Colonic mucosa (tissue), 4 donors: ENCODE data around the gene LRCH3. TPM values are rescaled to one million over a fixed set of nuclear protein-coding genes. Genes with fewer than 3 reads are reported as not detected.

Experiments used
- DNase-seq: peaks from one replicate; pipeline ENCODE4 v3.0.0-alpha.2; 2020
- H3K27ac ChIP-seq: fragments of 200-600 bp; one replicate; pipeline ENCODE4 v1.8.0; 2021
- H3K27me3 ChIP-seq: fragments of 200-600 bp; one replicate; pipeline ENCODE4 v1.8.0; 2021
- H3K36me3 ChIP-seq: fragments of 200-600 bp; one replicate; pipeline ENCODE4 v1.8.0; 2021
- H3K4me1 ChIP-seq: fragments of 200-600 bp; one replicate; pipeline ENCODE4 v1.8.0; 2021; ENCODE audit warnings: mild to moderate bottlenecking
- H3K4me3 ChIP-seq: fragments of 200-600 bp; one replicate; pipeline ENCODE4 v1.8.0; 2021
- H3K9ac ChIP-seq, 2 donors: one replicate each; pipeline ENCODE4 v1.7.0; 2013; ENCODE audit warnings: control low read depth in 2 of 2, low read depth in 2 of 2, low read length in 2 of 2
- H3K9me3 ChIP-seq: fragments of 200-600 bp; one replicate; pipeline ENCODE4 v1.8.0; 2021
- intact Hi-C: fragments of 100-400 bp; cut with DNase I; formaldehyde crosslinking; loops from one replicate; pipeline ENCODE4 v1.14.1; 2022
- total RNA-seq, 2 donors: library from RNA; stranded (reverse); fragmentation: NEBNext Ultra II Directional in 1 of 2; extraction: Animal tissue kit (Norgen Biotek cat#: 25700) in 1 of 2; gene quantifications; one replicate each; pipeline ENCODE4 v1.2.1, GENCODE V29; 2021
- TF ChIP-seq, protein P1 (sequence below): fragments of 200-600 bp; IDR thresholded peaks from one replicate; pipeline ENCODE4 v1.8.0; 2022; ENCODE audit warnings: antibody characterized with exemption, mild to moderate bottlenecking
- donor health status: healthy.
- donor health status: DM: no; HTN: no; CAD: no.
- donor health status: DM: no; HTN: no; CAD: no.

Gene LRCH3
- 10 to 100 TPM; 33.5 to 34.9 TPM for total RNA-seq

DNA sequence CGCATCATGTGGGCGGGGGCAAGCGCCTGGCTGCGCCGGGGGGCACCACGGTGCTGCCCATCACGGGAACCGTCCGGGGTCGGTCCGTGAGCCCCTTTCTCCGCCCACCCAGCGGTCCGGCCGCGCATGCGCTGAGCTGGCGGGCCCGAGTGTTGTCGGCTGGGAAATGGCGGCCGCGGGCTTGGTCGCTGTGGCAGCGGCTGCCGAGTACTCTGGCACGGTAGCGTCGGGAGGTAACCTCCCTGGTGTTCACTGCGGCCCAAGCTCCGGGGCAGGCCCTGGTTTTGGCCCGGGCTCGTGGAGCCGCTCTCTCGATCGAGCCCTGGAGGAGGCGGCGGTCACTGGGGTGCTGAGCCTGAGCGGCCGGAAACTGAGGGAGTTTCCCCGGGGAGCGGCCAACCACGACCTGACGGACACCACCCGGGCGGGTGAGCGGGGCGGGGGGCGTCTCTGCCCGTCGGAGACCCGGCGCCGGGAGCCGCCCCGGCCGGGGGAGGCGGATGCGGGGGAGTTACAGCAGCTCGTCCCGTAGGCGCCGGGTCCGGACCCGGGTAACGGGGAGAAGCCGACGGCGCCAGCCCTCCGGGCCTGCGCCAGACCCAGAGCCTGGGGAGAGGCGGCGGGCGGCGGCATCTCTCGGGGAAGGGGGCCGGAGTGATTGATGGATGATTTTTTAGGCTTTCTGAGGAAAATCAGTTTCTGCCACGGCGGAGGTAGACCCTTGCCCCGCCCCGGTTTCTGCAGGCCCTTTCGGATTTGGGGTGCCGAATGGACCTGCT lies at the start of gene LRCH3:
TSS of gene LRCH3 (plus strand) at position 142 of the 779 bp plus-strand sequence. CDS start at position 167, 25 bp downstream.
- intact Hi-C loops, result loop anchor here (10.0 kb wide), 1 partner anchor 53 kb away; no protein-coding TSS in a partner anchor
- H3K9ac ChIP-seq, result peak within 1 kb of the TSS; percentile 87 to 95
- peak; percentile 78 for DNase-seq
- peaks cover 7% of the 10 kb centered on the region for H3K4me1 ChIP-seq
- H3K27me3 ChIP-seq, result no peaks in the 10 kb centered on the region
- H3K27ac ChIP-seq, result peak within 1 kb of the TSS; percentile 89
- peak within 1 kb of the TSS; percentile 88 for H3K4me3 ChIP-seq
- H3K36me3 ChIP-seq, result no peaks in the 10 kb centered on the region
- TF ChIP-seq, protein P1, sequence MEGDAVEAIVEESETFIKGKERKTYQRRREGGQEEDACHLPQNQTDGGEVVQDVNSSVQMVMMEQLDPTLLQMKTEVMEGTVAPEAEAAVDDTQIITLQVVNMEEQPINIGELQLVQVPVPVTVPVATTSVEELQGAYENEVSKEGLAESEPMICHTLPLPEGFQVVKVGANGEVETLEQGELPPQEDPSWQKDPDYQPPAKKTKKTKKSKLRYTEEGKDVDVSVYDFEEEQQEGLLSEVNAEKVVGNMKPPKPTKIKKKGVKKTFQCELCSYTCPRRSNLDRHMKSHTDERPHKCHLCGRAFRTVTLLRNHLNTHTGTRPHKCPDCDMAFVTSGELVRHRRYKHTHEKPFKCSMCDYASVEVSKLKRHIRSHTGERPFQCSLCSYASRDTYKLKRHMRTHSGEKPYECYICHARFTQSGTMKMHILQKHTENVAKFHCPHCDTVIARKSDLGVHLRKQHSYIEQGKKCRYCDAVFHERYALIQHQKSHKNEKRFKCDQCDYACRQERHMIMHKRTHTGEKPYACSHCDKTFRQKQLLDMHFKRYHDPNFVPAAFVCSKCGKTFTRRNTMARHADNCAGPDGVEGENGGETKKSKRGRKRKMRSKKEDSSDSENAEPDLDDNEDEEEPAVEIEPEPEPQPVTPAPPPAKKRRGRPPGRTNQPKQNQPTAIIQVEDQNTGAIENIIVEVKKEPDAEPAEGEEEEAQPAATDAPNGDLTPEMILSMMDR, result no peak
- H3K9me3 ChIP-seq, result no peaks in the 10 kb centered on the region

DNA sequence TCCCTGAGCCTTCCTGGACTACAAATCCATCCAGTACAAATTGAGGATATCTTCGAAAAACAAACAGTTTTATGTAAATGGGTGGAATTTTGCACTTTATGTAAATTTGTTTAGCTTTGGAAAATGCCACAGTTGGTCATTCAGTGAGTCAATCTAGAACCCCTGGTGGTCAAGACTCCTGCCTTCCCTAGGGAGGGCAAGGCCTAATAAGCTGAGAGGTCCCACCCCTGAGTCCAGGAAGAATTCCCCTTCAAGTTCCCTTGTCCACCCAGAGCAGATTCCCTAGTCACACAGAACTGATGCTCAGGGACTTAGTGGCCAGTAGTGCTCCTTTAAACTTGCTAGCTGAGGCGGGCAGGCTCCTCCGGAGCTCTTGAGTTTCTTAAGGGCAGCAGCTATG lies 48.3 kb upstream of the LRCH3 start:
- intact Hi-C loops, result no loop called here
- no peak overlapping the region for H3K4me3 ChIP-seq
- H3K9ac ChIP-seq, result no peak overlapping the region
- no peaks in the 10 kb centered on the region for H3K27me3 ChIP-seq
- H3K36me3 ChIP-seq, result no peaks in the 10 kb centered on the region
- DNase-seq, result no peak
- H3K4me1 ChIP-seq, result peaks cover 1% of the 10 kb centered on the region
- TF ChIP-seq, protein P1, result no peak
- no peaks in the 10 kb centered on the region for H3K9me3 ChIP-seq
- no peak overlapping the region for H3K27ac ChIP-seq

DNA sequence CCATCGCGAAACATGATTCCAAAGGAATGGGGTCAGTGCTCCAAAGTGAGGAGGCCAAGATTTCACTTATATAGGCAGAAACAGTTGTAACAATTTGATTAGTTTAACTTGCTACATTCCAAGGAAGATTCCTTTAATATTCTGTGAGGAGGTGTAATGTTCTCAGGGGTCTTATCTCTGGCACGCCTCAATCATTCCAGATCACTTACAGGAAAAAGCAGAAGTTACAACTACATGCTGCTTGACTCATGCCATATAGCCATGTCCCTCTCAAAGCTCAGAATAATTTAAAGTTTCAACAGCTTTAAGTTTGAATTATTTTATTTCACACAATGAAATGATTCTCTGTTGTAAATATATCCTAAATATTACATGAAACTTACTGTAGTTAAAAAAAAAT lies 44.8 kb upstream of the LRCH3 start:
- no peaks in the 10 kb centered on the region for H3K36me3 ChIP-seq
- TF ChIP-seq, protein P1, result no peak
- no peak overlapping the region for H3K4me3 ChIP-seq
- intact Hi-C loops, result no loop called here
- H3K9me3 ChIP-seq, result no peaks in the 10 kb centered on the region
- no peak overlapping the region for H3K27ac ChIP-seq
- DNase-seq, result no peak
- no peaks in the 10 kb centered on the region for H3K27me3 ChIP-seq
- no peak overlapping the region for H3K9ac ChIP-seq
- H3K4me1 ChIP-seq, result peaks cover 3% of the 10 kb centered on the region

DNA sequence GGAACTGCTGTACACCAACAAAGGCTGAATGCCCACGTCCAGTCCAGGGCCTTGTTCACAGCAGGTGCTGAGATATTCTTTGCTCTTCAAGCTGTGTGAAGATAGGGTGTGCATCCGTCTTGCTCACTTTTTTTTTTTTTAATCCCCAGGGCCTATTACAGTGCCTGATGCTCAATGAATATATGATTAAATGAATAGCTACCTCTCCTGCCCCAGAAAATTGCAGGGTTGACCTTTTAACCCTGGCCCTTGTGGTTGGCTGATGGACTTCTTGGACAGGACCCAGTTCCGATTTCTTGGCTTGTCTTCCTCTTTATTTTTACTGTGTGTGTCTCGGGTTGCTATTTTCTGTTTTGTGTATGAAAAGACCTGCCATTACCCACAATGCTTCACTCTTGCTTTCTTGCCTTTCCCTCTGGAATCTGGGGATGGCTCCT lies 44.2 kb upstream of the LRCH3 start:
- Histone ChIP-seq H3K4me3 (no peak overlapping the region), H3K36me3 (no peaks in the 10 kb centered on the region), H3K9ac (no peak overlapping the region), H3K4me1 (peaks cover 8% of the 10 kb centered on the region), H3K9me3 (no peaks in the 10 kb centered on the region), H3K27me3 (no peaks in the 10 kb centered on the region), H3K27ac (no peak overlapping the region)
- intact Hi-C loops, result no loop called here
- DNase-seq, result no peak
- TF ChIP-seq, protein P1, result no peak

DNA sequence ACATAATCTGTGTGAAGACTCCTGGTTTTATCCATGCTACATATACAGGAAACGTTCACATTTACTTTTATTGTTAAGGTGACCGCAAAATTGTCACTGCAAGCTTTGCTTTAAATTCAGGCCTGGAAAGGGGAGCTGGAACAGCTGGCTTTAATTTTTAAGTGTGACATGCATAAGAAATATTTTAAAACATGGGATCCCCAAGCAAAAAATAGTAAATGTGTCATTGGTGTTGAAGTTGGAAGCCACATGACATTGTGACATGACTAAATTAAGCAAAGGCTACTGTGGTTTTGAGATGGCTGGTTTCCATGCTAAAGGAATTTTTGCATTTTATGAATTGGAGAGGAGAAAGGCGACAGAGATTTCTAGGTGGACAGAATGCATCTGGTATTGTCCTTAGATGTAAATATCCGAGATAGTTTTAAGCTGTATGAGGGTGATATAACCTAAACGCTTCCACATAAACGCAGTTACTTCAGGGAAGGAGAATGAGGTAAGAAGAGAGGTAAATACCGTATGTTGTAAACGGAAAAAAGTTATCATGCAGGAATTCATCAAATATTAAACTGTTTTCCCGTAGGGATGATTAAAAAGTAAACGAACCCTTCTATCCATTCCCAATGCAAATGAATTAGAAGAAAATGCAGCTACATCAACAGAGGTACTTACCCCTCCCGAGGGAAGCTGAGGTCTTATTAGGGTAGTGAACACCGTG lies 42.3 kb upstream of the LRCH3 start:
- intact Hi-C loops, result no loop called here
- DNase-seq, result no peak
- TF ChIP-seq, protein P1, result no peak
- Histone ChIP-seq H3K9ac (peak overlapping the region; percentile 79 to 87), H3K4me3 (peak overlapping the region; percentile 74), H3K4me1 (peaks cover 13% of the 10 kb centered on the region), H3K27ac (peak overlapping the region; percentile 95), H3K27me3 (no peaks in the 10 kb centered on the region), H3K36me3 (no peaks in the 10 kb centered on the region), H3K9me3 (no peaks in the 10 kb centered on the region)
